IPS DF 4.7 (cell line): ENCODE results near the gene FOXP1.

Source experiments
- DNase-seq: peaks from one replicate; pipeline ENCODE4 v3.0.0-alpha.2; 2013; ENCODE audit warnings: low spot score; ENCODE audit errors: extremely low read depth

The FOXP1 gene

DNA sequence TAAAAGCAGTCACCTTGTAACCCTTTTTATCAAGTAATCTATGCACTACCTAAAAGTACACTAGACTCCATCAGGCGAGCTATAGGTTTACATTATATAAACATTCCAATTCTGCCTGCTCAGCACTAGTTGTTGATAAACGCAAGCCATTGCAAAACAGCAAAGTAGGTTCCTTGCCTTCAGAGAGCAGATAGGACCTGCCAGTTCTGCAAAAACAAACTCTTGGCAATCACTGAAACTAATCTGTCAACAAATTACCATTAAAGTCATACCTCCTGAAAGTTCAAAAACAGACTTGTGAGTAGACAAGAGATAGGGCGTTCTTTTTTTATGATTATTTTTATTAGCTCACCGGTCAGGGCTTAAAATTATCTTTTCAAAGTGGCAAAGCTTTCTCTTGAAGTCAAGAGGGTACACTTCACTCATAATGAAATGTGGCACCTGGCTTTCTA, 392.5 kb downstream of the FOXP1 start:
- DNase-seq = no peak

DNA sequence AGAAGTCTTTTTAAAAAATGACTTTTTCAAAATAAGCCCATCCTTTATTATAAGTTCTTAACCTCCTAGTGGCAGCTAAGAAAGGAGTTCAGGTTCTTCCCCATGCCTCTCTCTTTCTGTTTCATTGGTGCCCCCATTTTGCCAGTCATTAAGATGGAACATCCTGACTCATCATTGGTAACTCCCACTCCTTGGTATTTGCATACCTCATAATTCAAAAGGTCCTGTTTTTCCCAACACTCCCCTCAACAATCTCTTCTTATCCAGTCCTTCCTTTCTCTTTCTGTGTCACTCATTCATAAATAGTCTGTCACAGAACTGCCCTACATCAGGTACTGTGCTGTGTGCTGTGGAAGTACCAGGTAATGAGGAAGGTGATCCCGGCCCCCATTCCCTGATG, 394.0 kb downstream of the FOXP1 start:
- no peak for DNase-seq

DNA sequence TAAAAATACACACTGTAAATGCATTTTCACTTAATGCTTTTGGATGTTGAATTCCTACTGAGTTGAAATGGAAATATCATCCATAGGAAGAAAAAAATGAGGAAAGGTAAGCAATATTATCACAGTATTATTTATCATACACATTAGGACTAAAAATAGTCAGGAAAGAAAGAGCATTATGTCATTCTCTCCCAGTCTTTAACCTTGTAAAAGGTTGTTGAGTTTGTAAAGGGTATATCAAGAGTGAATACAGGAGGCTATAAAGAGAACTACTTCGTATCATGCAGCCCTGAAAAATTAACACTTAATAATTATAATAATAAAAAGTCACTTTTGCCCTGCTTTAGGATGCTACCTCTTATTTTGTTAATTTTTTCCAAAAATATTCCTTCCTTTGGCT, 395.8 kb downstream of the FOXP1 start:
- no peak for DNase-seq

DNA sequence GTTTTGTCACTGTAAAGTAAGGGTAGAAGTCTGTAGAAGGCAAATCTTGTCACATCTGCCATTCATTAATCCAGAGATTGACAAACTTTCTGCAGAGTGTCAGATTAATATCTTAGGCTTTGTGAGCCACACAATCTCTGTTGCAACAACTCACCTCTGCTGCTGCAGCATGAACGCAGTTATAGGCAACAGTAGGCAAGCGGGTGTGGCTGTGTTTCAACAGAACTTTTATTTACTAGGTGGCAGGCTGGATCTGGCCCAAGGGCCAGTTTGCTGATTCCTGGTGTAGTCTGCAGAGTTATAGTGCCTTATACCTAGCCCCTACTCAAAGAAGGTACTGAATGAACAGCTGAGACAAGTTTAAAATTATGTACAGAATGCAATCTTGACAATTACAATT, 396.7 kb downstream of the FOXP1 start:
- no peak for DNase-seq

DNA sequence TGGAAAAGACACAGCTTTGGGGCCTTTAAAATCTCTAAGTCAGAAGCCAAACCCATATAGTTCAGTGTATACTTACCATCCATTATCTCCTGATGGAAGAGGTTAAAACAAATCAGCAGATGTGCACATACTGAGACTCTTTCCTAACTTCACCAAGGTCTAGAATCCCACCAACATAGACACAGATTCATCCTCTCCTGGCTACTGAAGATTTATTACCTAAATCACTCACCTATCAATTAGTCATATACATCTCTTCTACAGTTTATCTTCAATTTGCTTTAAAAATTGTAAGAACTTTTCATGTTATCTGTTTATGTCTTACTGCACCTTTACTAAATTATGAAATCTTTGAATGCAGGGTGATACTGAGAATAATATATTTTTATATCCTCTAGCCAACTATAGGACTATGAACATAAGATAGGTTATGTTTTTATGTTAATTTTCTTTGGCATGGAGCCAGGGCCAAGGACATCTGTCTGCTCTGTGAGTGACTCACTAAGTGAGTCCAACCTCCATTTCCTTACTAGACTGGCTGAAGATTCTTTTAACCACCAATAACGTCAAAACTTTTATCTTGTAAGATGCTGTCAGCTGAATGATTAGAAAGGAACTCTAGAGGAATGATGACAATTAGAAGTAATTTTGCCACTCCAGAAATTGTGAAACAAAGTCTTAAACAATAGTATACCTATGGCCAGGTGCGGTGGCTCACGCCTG, 397.6 kb downstream of the FOXP1 start:
- DNase-seq = no peak

DNA sequence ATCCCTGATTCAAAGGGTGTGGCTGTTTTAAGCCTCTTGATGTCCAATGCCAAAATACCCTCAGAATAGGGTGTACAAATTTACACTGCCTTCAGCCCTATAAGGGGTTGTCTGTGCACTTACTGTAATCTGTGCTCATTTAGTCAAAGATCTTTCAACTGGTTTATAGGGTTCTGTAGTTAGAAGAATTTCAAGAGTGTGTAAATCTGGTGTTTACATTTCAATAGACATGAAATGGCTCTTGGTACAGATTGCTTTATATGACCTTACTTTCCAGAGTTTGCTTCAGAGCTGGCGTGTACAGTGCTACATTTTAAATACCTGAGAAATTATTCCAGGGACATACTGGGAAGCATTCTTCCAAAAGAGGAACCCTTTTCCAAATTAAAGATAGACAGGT, 399.3 kb downstream of the FOXP1 start:
- DNase-seq = no peak

DNA sequence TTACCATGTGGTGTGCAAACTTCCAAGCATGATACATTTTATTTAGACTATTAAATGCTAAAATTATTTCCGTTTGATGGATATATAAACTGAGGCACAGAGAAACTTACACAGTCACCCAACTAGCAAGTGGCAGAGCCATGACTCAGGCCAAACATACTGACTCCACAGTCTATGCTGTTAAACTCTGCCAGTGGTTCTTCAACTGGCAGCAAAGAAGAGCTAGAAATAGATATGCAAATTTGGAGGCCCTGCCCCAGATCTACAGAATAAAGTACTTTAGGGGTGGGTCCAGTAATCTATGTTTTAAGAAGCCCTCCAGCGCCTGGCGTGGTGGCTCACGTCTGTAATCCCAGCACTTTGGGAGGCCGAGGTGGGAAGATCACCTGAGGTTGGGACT, 400.0 kb downstream of the FOXP1 start:
- no peak for DNase-seq

DNA sequence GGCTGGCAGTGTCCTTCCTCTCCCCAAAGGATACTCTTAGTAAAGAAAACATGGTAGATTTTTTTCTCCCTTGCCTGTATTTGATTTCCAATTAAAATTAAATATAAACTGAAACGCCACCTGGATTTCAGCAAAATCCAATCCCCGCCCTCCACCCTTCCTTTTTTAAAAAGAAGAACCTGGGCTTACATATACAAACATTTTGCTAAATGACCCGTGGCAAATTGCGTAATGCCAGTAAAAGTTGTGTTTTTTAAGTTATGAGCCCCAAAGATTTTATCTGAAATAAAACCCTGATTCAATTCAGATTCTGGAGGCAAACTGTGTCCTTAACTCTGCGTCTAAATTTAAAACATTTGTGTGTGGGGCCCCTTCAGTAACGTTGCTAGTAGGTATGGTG, 403.0 kb downstream of the FOXP1 start:
- no peak for DNase-seq

DNA sequence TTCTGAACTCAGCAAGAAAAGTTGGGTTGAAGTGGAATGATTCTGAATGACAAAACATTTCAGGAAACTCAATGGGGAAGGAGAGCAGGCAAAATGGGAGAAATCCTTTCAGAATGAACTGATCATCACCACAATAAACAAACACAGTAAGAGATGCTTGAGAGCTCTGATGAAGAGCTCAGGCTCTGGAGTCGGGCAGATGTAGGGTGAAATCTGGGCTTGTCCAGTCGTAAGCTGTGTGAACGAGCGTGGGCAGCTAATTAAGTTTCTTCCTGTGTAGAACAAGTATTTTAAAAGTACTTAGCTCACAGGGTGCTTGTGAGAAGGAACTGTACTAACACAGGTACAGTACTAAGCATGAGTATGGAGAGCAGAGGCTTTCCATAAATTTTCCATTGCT, 406.2 kb downstream of the FOXP1 start:
- DNase-seq = no peak

DNA sequence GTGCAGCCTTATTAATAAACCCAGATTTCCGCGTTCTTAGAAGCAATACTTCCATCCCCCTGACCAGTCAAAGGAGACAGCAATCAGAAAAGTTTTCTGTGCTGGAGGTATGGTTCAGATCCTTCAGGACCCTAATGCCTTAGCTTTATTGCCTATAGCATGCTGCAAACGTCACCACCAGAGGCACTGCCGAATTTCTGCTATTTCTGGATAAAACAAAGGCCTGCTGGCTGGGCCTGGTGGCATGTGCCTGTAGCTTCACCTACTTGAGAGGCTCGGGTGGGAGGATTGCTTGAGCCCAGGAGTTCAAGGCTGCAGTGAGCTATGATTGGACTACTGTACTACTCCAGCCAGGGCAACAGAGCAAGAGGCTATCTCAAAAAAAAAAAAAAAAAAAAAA, 407.2 kb downstream of the FOXP1 start:
- no peak for DNase-seq

DNA sequence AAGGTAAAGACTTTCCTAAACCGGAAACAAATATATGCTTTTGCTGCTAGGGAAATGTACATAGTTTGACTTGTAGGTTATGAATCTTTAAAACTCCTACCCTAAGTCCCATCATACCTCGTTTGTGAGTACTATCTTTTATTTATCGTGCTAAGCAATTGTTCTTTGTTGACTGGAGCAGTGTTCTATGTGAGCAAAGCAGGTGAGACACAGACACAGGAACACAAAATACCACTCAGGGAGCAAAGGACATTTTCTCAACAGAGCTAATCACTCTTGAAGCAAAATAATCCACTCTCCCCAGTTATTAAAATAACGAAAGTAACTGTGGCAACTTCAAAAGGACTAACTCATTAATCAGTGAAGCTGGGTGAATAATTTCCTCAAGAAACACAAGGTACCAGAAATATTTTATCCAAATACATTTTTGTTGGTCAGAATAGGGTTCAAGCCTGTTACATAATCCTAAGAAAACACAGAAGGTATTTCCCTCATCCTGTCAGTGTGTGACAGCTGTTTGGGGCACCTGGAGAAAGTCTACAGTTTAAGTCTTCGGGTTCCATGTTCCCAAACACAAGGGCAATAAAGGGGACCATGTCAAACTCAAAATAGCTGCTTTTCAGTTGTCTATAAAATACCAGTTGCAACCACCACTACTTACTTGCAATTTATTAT, 407.7 kb downstream of the FOXP1 start:
- DNase-seq = no peak

DNA sequence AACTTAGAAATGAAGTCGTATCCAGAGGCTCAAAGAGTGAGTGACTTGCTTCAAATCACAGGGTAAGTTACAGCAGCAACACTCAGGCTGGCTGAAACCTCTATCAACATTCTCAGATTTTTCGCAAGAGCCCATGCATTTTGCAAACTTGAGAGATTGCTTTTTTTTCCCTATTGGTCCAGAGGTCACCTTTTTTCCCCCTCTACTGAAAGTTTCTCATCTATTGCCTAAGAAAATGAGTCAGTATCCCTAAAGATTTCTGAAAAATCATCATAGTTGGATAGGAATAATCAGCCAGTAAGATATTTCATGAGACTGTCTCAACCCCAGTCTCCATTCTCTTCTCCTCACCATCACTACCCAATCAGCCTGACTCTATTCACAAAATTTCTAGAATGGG, 410.6 kb downstream of the FOXP1 start:
- DNase-seq = no peak

DNA sequence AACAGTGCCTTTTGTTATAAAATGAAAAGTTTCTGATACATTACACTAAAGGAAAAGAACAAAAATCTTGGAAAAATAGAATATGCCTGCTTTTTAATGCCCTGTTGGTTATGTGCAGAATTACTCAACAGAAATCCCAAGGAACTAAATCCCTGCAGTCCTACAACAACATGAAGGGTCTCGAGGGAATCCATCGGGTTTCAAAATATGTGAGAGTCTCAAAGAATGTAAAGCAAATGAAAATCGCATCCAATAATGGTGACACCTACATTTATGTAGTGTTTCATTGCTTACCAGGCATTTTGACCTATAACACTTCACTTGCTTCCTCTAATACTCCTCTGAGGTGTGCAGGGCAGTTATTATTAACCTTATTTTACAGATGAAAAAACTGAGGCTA, 411.3 kb downstream of the FOXP1 start:
- no peak for DNase-seq

DNA sequence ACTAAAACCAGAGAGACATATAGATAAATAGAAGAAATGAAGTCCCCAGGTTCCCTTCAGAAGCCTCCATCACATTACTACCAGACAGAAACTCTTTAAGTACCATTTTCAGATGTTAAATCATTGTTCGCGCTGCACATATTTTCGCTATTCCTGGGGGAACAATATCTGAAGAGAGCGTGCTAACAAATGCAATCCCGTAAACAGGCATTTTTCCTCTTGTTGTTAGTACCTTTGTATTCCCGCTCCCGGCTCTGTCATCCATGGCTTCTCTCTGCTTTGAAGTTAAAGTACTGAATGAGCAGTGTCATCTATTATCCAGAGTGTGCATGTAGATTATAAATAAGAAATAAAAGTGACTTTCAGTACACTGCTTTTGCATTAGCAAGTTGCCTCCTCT, 412.3 kb downstream of the FOXP1 start:
- no peak for DNase-seq

DNA sequence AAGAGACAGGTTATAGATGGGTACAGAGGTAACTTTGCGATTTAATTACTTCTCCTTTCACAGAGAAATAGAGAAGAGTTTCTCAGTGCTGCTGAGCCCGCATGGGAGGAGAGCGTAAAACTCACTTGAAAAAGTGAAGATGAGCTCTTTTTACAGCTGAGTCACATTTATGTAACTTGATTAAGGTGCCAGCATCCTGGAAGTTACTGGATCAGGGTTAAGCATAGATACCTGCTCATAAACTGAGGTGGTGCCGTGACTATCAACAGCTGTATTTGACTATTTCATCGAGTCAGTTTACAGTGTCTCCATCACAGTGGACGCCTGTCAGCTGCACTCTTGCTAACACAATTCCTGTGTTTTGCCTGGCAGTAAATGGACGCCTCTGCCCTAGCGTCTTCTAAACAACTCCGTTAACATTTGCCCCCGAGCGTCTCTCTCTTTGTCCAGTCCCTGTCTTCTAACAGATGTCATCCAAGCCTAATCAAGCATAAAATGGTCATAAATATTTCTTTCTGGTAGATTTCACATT, 414.6 kb downstream of the FOXP1 start:
- no peak for DNase-seq

DNA sequence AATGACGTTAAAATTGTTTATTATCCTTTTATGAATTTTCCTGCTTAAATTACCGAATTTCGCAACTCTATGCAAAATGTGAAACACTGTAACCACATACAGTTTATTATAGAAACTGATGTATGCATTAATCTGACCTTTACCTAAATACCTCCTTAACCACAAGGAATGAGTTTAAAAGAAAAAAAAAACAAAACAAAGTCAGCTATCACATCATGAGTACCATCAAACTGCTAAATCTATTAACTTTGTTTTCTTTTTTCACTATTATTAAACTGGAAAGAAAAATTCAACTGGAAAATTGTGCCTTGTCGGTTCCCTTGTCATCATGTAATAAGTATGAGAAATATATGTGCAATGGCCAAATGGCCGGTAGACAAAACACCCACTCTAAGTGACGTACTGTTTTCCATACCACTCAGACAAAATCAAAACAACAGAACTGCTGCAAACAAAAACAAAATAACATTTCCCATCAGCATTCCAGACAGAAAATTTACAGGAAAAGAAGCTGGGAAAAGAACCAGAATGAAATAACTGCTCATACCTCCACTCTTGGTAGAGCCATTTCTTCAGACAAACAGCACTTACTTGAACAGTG, 415.3 kb downstream of the FOXP1 start:
- DNase-seq = no peak

DNA sequence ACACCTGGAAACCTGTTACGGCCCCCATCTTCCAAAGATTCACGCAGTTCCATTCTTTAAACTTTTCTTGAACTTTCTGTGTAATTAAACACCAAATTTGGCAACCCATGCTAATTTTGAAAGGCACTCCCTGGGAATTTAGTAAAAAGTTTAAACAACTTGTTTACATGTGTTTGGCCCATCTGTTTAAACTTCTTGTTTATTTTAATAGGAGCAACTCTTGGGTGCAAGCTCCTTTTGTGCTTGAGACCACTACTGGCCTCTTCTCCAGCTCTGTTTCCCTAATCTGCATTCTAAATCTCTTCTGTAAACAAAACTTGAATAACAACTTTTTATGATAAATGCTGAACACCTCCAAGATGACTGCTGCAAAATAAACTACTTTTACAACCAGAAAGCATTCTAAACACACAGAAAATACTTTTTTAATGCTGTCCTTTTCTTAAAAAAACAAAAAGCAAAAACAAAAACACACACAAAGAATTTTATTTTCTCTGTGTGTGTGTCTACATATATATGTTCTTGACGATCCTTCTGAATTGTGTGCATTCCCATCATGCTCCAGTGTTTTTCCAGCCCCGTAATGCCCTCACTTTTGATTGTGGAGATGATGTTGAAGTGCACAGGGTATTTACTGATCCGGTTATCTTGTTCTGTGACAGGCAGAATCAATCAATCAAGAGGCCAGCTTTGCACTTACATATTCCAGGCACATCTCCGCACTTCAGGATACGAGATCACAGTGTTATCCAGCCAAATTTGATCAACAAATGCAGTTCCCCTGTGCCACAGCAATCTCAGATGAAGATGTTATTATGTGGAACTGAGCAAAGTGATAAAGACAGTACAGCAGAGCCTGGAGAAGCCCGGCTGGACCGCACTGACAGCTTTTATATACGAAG, 416.9 kb downstream of the FOXP1 start:
- DNase-seq = no peak

DNA sequence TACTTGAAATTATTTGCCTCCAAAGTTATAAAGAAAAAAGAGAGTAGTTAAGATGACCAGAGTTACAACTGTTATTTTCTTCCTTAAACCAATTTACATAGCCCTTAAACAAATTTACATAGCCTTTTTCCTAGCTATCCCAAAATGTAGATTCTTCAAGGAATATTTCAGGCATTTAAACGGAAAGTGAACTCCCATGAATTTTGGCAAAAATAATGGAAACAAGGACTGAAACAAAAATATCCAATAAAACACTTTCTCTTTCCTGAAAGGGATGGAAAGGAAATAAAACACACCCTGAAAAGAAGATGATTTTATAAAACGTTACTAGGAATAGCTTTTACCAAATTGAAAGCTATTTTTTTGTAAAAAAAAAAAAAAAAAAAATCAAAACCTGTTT, 418.6 kb downstream of the FOXP1 start:
- no peak for DNase-seq

DNA sequence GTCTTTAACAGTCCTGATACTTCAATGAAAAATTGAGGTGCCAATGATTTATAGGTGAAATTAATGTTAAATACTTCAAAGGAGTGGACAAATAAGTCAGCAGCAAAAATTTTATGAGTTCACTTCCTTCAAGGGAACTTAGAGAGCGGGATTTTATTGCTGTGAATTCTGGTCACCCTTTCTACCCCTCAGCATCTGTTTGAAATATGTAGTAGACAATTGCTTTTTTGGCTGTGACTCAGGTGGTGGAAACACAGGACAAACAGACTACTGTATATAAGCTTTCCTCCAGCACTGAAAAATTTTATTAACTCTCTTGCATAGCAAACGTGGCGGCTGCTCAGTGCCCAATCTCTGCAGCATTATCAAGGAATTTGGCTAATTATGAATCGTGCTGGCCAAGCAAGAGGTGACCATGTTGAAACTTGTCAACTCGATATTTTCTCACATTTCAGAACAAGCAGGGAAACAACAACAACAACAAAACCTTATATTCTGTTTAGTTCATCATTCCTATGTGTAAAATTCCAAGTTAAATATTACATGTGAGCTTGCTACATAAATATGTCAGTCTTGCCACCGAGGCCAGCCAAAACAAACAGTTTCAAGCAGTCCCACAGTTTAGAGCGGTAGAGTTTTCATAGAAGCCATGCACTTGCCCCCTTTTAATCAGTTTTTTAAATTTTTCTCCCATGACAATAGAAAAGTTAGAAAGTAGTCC, 420.2 kb downstream of the FOXP1 start:
- no peak for DNase-seq

DNA sequence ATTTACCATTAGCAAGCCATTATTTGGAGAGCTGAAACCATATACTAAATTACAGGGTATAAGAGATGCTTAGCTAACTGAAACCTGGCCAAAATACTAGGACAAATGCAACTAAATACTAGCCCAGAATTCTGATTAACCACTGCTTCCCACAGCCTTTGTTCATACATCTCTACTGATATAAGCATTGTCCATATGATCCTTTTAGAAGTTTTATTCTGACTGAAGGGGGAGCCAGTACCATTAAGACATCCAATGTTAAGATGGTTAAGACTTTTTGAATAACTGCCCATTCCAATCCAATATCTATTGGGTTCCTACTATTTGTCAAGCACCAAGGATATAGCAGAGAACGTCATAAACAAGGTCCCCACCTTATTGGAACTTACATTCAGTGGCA, 421.3 kb downstream of the FOXP1 start:
- no peak for DNase-seq
